HEK293 (cell line): ENCODE results near the gene ZNF771.

ENCODE experiments used
- AEBP2 ChIP-seq: fragments of 450-650 bp; formaldehyde crosslinking; IDR thresholded peaks from 2 replicates; pipeline ENCODE4 v1.5.1; 2016; ENCODE audit warnings: missing biosample characterization, missing genetic modification characterization, borderline replicate concordance
- BCL11B ChIP-seq: fragments of 450-650 bp; formaldehyde crosslinking; IDR thresholded peaks from 2 replicates; pipeline ENCODE4 v1.5.1; 2016; ENCODE audit warnings: low read depth, missing biosample characterization, missing genetic modification characterization
- GLIS1 ChIP-seq: fragments of 450-650 bp; formaldehyde crosslinking; IDR thresholded peaks from 2 replicates; pipeline ENCODE4 v1.5.1; 2016; ENCODE audit warnings: missing biosample characterization, missing genetic modification characterization
- IKZF3 ChIP-seq: fragments of 450-650 bp; IDR thresholded peaks from 2 replicates; pipeline ENCODE4 v1.5.0; 2018; ENCODE audit warnings: missing biosample characterization, mild to moderate bottlenecking, missing genetic modification characterization, moderate library complexity
- MEIS1 ChIP-seq: sonication (generic); formaldehyde crosslinking; IDR thresholded peaks from 2 replicates; pipeline ENCODE4 v1.8.1; 2022; ENCODE audit warnings: missing genetic modification reagents, mild to moderate bottlenecking, borderline replicate concordance
- OSR2 ChIP-seq: fragments of 450-650 bp; formaldehyde crosslinking; IDR thresholded peaks from 2 replicates; pipeline ENCODE4 v1.5.1; 2016; ENCODE audit warnings: missing biosample characterization, missing genetic modification characterization
- RBAK ChIP-seq: fragments of 450-650 bp; formaldehyde crosslinking; IDR thresholded peaks from 2 replicates; pipeline ENCODE4 v1.5.1; 2016; ENCODE audit warnings: missing biosample characterization, missing genetic modification characterization
- SP7 ChIP-seq: fragments of 450-650 bp; formaldehyde crosslinking; IDR thresholded peaks from 2 replicates; pipeline ENCODE4 v1.5.1; 2016; ENCODE audit warnings: missing biosample characterization, missing genetic modification characterization
- ZBTB8A ChIP-seq: fragments of 450-650 bp; formaldehyde crosslinking; IDR thresholded peaks from 2 replicates; pipeline ENCODE4 v1.5.1; 2016; ENCODE audit warnings: missing biosample characterization, missing genetic modification characterization
- ZEB2 ChIP-seq: fragments of 450-650 bp; formaldehyde crosslinking; IDR thresholded peaks from 2 replicates; pipeline ENCODE4 v1.5.1; 2016; ENCODE audit warnings: missing biosample characterization, missing genetic modification characterization
- ZNF140 ChIP-seq: fragments of 450-650 bp; formaldehyde crosslinking; IDR thresholded peaks from 2 replicates; pipeline ENCODE4 v1.5.1; 2016; ENCODE audit warnings: missing biosample characterization, missing genetic modification characterization
- ZNF16 ChIP-seq: fragments of 450-650 bp; formaldehyde crosslinking; IDR thresholded peaks from 2 replicates; pipeline ENCODE4 v1.5.1; 2016; ENCODE audit warnings: low read depth, missing biosample characterization, missing genetic modification characterization
- ZNF18 ChIP-seq: fragments of 450-650 bp; formaldehyde crosslinking; IDR thresholded peaks from 2 replicates; pipeline ENCODE4 v1.5.1; 2016; ENCODE audit warnings: missing biosample characterization, missing genetic modification characterization
- ZNF280D ChIP-seq: fragments of 450-650 bp; formaldehyde crosslinking; IDR thresholded peaks from 2 replicates; pipeline ENCODE4 v1.5.1; 2016; ENCODE audit warnings: missing biosample characterization, missing genetic modification characterization
- ZNF292 ChIP-seq: fragments of 450-650 bp; formaldehyde crosslinking; IDR thresholded peaks from 2 replicates; pipeline ENCODE4 v1.5.1; 2016; ENCODE audit warnings: low read depth, missing biosample characterization, missing genetic modification characterization, borderline replicate concordance
- ZNF311 ChIP-seq: fragments of 450-650 bp; formaldehyde crosslinking; IDR thresholded peaks from 2 replicates; pipeline ENCODE4 v1.5.1; 2017; ENCODE audit warnings: missing biosample characterization, missing genetic modification characterization, borderline replicate concordance
- ZNF416 ChIP-seq: fragments of 450-650 bp; formaldehyde crosslinking; IDR thresholded peaks from 2 replicates; pipeline ENCODE4 v1.5.1; 2016; ENCODE audit warnings: missing biosample characterization, missing genetic modification characterization
- ZNF426 ChIP-seq: fragments of 450-650 bp; formaldehyde crosslinking; IDR thresholded peaks from 2 replicates; pipeline ENCODE4 v1.5.1; 2017; ENCODE audit warnings: missing biosample characterization, missing genetic modification characterization, mild to moderate bottlenecking, inconsistent platforms, moderate library complexity
- ZNF513 ChIP-seq: fragments of 450-650 bp; IDR thresholded peaks from 2 replicates; pipeline ENCODE4 v1.5.1; 2018; ENCODE audit warnings: missing biosample characterization, missing genetic modification characterization
- ZNF561 ChIP-seq: fragments of 450-650 bp; IDR thresholded peaks from 2 replicates; pipeline ENCODE4 v1.5.1; 2018; ENCODE audit warnings: missing biosample characterization, missing genetic modification characterization, borderline replicate concordance
- ZNF629 ChIP-seq: fragments of 450-650 bp; formaldehyde crosslinking; IDR thresholded peaks from 2 replicates; pipeline ENCODE4 v1.5.1; 2017; ENCODE audit warnings: missing biosample characterization, missing genetic modification characterization
- ZNF654 ChIP-seq: fragments of 450-650 bp; formaldehyde crosslinking; IDR thresholded peaks from 2 replicates; pipeline ENCODE4 v1.5.1; 2016; ENCODE audit warnings: low read depth, missing biosample characterization, missing genetic modification characterization
- ZNF658 ChIP-seq: fragments of 450-650 bp; formaldehyde crosslinking; IDR thresholded peaks from 2 replicates; pipeline ENCODE4; 2016; ENCODE audit warnings: missing biosample characterization, missing genetic modification characterization
- ZNF692 ChIP-seq: fragments of 450-650 bp; formaldehyde crosslinking; IDR thresholded peaks from 2 replicates; pipeline ENCODE4 v1.5.1; 2016; ENCODE audit warnings: missing biosample characterization, missing genetic modification characterization
- ZNF747 ChIP-seq: fragments of 450-650 bp; formaldehyde crosslinking; IDR thresholded peaks from 2 replicates; pipeline ENCODE4 v1.5.1; 2016; ENCODE audit warnings: missing biosample characterization, missing genetic modification characterization
- ZNF777 ChIP-seq: fragments of 450-650 bp; formaldehyde crosslinking; IDR thresholded peaks from 2 replicates; pipeline ENCODE4 v1.5.1; 2017; ENCODE audit warnings: missing biosample characterization, missing genetic modification characterization, borderline replicate concordance
- ZSCAN23 ChIP-seq: fragments of 450-650 bp; formaldehyde crosslinking; IDR thresholded peaks from 2 replicates; pipeline ENCODE4 v1.5.1; 2016; ENCODE audit warnings: missing biosample characterization, missing genetic modification characterization

ZNF771 gene

GRCh38 chr16:30407804-30408534 is 563 bp downstream of the ZNF771 start (continued):
- peak; percentile 94 for TF ChIP-seq ZNF513 (tag by site-specific recombination)
- no peak for TF ChIP-seq ZNF16
- no peak for TF ChIP-seq ZNF292
- no peak for TF ChIP-seq ZNF18
- peak; percentile 81 for TF ChIP-seq GLIS1 (tag by site-specific recombination)
- TF ChIP-seq ZNF561: no peak
- no peak for TF ChIP-seq ZNF280D
- TF ChIP-seq ZNF416 (tag by site-specific recombination): no peak
- TF ChIP-seq ZNF629 (tag by site-specific recombination): peak; percentile 21; the same call in 1 of the 2 replicates
- TF ChIP-seq IKZF3 (tag by site-specific recombination): peak; percentile 86
- no peak for TF ChIP-seq ZSCAN23 (tag by site-specific recombination)
- peak; percentile 51 for TF ChIP-seq OSR2 (tag by site-specific recombination)
- no peak for TF ChIP-seq ZBTB8A
- no peak for TF ChIP-seq ZNF777 (tag by site-specific recombination)
- TF ChIP-seq ZEB2 (tag by site-specific recombination): no peak
- no peak for TF ChIP-seq ZNF747 (tag by site-specific recombination)
- no peak for TF ChIP-seq ZNF658 (tag by site-specific recombination)
- TF ChIP-seq ZNF426 (tag by site-specific recombination): no peak
- no peak for TF ChIP-seq ZNF654 (tag by site-specific recombination)
- no peak for TF ChIP-seq MEIS1 (CRISPR knock-in tag)
- TF ChIP-seq SP7 (tag by site-specific recombination): 0 out of 2 replicates have a peak, but pooled peaks have one; percentile 51
- no peak for TF ChIP-seq RBAK
- no peak for TF ChIP-seq AEBP2 (tag by site-specific recombination)
- no peak for TF ChIP-seq ZNF692 (tag by site-specific recombination)
- TF ChIP-seq ZNF140 (tag by site-specific recombination): no peak
- peak; percentile 6; the same call in 1 of the 2 replicates for TF ChIP-seq BCL11B
- no peak for TF ChIP-seq ZNF311
- TF ChIP-seq, all 188 proteins: peak for 17
